DMS53 treated with DMSO at 0.1 percent for 48 hours (cell line): ENCODE data around the gene NCAPD2.

Experiments used
- DNase-seq: peaks from one replicate; lab custom pipeline; 2025; ENCODE audit not compliant: unreplicated experiment; lab: John Stamatoyannopoulos, UW

Gene NCAPD2

GRCh38 chr12:6562881-6563280, 69.0 kb downstream of the NCAPD2 start:
- DNase-seq = no peak

GRCh38 chr12:6563448-6564050, 69.6 kb downstream of the NCAPD2 start:
- DNase-seq = peak; percentile 32

GRCh38 chr12:6567112-6567670, 73.3 kb downstream of the NCAPD2 start:
- DNase-seq = no peak

DNA sequence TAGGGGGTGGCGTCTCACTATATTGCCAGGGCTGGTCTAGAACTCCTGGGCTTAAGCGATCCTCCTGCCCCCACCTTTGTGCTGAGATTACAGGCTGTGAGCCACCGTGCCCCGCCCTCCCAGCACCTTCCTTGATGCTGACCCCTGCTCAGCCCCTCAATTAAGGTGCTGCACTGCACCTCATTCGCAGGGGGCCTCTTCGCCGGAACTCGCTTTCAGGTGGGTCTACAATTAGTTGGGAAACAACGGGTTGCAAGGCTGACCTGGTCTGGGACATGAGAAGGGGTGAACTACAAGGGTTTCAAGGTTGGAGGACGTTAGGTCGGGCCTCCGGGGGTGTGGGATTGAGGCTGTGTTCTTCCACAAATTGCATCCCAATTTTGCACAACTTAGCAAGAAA, 75.4 kb downstream of the NCAPD2 start:
- no peak for DNase-seq

- no peak for DNase-seq
Observed at GRCh38 chr12:6569786-6570185, 75.9 kb downstream of the NCAPD2 start.

DNA sequence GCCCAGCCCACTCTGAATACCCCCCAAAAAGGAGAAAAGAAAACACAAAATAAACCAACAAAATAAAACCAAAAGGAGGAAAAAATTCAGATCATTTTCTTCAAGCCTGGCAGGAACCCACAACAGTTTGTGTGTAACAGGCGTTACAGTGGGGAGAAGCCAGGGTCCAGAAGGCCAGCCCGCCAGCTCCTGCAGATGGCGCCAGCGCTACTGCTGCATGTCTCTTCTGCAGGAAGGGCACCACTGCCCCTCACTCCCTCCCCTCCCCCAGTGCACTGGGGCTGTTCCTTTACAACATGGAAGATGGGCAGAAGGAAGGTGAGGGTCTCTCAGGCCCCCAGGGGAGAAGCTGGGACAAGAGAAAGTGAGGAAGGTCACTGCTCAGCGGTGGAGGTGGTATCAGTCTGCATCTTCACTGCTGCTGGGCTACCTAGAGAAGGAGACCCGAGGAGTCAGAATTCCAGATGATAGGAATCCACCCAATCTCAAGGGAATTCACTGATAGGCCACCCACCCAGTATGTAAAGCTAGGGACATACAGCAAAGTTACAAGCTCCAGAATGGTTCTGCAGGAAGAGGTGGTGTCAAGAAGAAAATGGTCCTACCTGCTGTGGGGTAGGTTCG, 76.5 kb downstream of the NCAPD2 start:
- peak; percentile 74 for DNase-seq

- no peak for DNase-seq
Observed at GRCh38 chr12:6573001-6573400, 79.1 kb downstream of the NCAPD2 start.

DNA sequence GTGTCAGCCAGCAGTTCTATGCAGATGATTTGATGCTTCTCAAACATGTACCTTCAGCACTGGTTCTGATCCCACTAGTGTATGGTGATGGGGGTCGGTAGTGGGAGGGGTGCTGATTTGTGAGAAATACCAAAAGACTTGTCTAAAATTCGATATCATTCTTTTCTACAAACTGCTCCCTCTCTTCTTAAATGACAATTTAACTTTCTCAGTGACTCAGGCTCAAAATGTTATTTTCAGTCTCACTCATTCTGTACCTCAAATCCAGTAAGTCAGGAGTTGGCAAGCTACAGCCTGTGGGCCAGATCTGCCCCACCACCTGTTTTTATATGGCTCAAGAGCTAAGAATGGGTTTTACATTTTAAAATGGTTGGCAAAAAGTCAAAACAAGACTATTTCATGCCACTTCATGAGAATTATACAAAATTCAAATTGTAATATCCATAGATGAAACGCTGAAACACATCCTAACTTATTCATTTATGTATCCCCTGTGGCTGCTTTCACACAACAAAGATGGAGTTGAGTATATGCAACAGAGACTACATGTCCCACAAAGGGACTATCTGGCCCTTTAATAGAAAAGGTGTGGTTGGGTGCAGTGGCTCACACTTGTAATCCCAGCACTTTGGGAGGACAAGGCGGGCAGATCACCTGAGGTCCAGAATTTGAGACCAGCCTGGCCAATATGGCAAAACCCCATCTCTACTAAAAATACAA, 80.8 kb downstream of the NCAPD2 start:
- no peak for DNase-seq

DNA sequence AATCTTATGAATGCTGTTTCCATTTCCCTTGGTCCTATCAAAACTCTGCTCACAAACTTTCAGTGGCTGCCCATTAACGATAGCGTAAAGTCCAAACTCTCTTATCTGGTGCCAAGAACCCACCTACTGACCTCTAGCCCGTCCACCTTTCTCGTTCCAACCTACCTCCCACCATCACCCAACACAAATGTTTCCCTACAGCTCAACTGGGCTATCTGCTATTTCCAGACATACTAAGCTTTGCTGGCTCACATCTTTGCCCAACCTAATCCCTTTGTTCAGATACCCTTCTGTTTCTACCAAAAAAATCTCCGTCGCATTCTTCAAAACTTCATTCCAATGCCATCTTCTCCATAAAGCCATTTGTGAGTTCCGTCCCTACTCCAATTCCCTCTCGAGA, 81.7 kb downstream of the NCAPD2 start:
- DNase-seq = no peak
